B cell (primary cell): ENCODE measurements around the gene VAV3. TPM values are rescaled to one million over a fixed set of nuclear protein-coding genes. Genes with fewer than 3 reads are reported as not detected.

Experiments
- ATAC-seq: fragments of 200-7000 bp; cut with Tn5 transposase; one replicate; pipeline ENCODE4 v1.10.0; 2021; ENCODE audit warnings: low read depth, mild to moderate bottlenecking, moderate number of reproducible peaks, moderate library complexity
- CTCF ChIA-PET: fragments of 350-600 bp; sonication (Branson Sonifier 250); formaldehyde crosslinking; loops from one replicate; lab custom pipeline; 2021; ENCODE audit warnings: antibody characterized with exemption, inconsistent platforms; lab: Charles Lee
- POLR2A ChIA-PET: fragments of 350-600 bp; sonication (Branson Sonifier 250); formaldehyde crosslinking; loops from one replicate; lab custom pipeline; 2021; ENCODE audit warnings: antibody characterized with exemption; lab: Charles Lee
- DNase-seq: peaks from one replicate; pipeline ENCODE4 v3.0.0; 2013
- H2AFZ ChIP-seq: 2 replicates; pipeline ENCODE4 v1.6.1; 2012; ENCODE audit warnings: mild to moderate bottlenecking, low read depth, low read length; ENCODE audit not compliant: insufficient read depth, poor library complexity, severe bottlenecking
- H3K27ac ChIP-seq, 2 donors: 1 replicate in 1 of 2; 2 replicates in 1 of 2; pipeline ENCODE4 v1.5.1; 2012 to 2013; ENCODE audit warnings: low read length in 2 of 2, mild to moderate bottlenecking in 2 of 2, moderate library complexity in 1 of 2
- H3K27me3 ChIP-seq, 4 experiments: fragments of 200-600 bp in 1 of 4; sonication (generic) in 1 of 4; replicated peaks in 1 of 4; 1 replicate in 2 of 4; 2 replicates in 2 of 4; pipeline versions ENCODE4 v1.6.1 to v1.7.0; 2013 to 2016; ENCODE audit warnings: low read length in 3 of 4, mild to moderate bottlenecking in 2 of 4, mixed read lengths in 1 of 4, moderate library complexity in 1 of 4; ENCODE audit not compliant: insufficient read depth in 4 of 4, control insufficient read depth in 3 of 4; ENCODE audit errors: control extremely low read depth in 1 of 4
- H3K36me3 ChIP-seq, 2 experiments: replicated peaks in 1 of 2; 1 replicate in 1 of 2; 2 replicates in 1 of 2; pipeline versions ENCODE4 v1.6.1 to v1.7.1; 2013; ENCODE audit warnings: low read length in 1 of 2; ENCODE audit not compliant: insufficient read depth in 2 of 2, control insufficient read depth in 1 of 2; ENCODE audit errors: control extremely low read depth in 1 of 2, extremely low read depth in 1 of 2
- H3K4me1 ChIP-seq, 2 donors: fragments of 200-600 bp in 1 of 2; sonication (generic) in 1 of 2; 1 replicate in 1 of 2; 2 replicates in 1 of 2; pipeline versions ENCODE4 v1.5.1 to v1.6.1; 2013 to 2017; ENCODE audit warnings: low read length in 2 of 2; ENCODE audit not compliant: control insufficient read depth in 2 of 2, insufficient read depth in 2 of 2
- H3K4me2 ChIP-seq: replicated peaks from 2 replicates; pipeline ENCODE3; 2012; ENCODE audit warnings: mild to moderate bottlenecking, low read depth, low read length; ENCODE audit not compliant: poor library complexity, severe bottlenecking
- H3K4me3 ChIP-seq, 5 experiments: fragments of 200-600 bp in 1 of 5; sonication (generic) in 1 of 5; 1 replicate in 3 of 5; 2 replicates in 2 of 5; pipeline versions ENCODE4 v1.5.1 to v1.7.0; 2011 to 2016; ENCODE audit warnings: low read length in 4 of 5, mild to moderate bottlenecking in 4 of 5, low read depth in 2 of 5, control low read depth in 1 of 5, moderate library complexity in 1 of 5; ENCODE audit not compliant: insufficient read depth in 1 of 5; ENCODE audit errors: control extremely low read depth in 1 of 5, extremely low read depth in 1 of 5
- H3K79me2 ChIP-seq: fragments of 200-600 bp; sonication (generic); one replicate; pipeline ENCODE4 v1.6.0; 2016; ENCODE audit warnings: low read length; ENCODE audit not compliant: control insufficient read depth, insufficient read depth
- H3K9ac ChIP-seq: fragments of 200-600 bp; sonication (generic); 2 replicates; pipeline ENCODE4 v1.6.1; 2017; ENCODE audit warnings: mild to moderate bottlenecking, low read length, moderate library complexity
- H3K9me3 ChIP-seq, 3 donors: one replicate each; pipeline versions ENCODE4 v1.6.1 to v1.7.1; 2013; ENCODE audit warnings: low read length in 2 of 3; ENCODE audit not compliant: control insufficient read depth in 2 of 3, insufficient read depth in 1 of 3; ENCODE audit errors: control extremely low read depth in 1 of 3
- H4K20me1 ChIP-seq: 2 replicates; pipeline ENCODE4 v1.6.0; 2012; ENCODE audit warnings: mild to moderate bottlenecking, low read length; ENCODE audit not compliant: insufficient read depth, control insufficient read depth, poor library complexity, severe bottlenecking
- H3K27ac Mint-ChIP-seq: one replicate; pipeline ENCODE4 v1.8.0; 2021; ENCODE audit warnings: mixed read lengths
- H3K27me3 Mint-ChIP-seq: one replicate; pipeline ENCODE4 v1.8.0; 2021; ENCODE audit warnings: mixed read lengths
- H3K4me1 Mint-ChIP-seq: one replicate; pipeline ENCODE4 v1.8.0; 2021; ENCODE audit warnings: mixed read lengths
- H3K4me3 Mint-ChIP-seq: one replicate; pipeline ENCODE4 v1.8.0; 2021; ENCODE audit warnings: mixed read lengths
- H3K9me3 Mint-ChIP-seq: one replicate; pipeline ENCODE4 v1.8.0; 2022; ENCODE audit warnings: mixed read lengths; ENCODE audit not compliant: insufficient read depth
- CTCF ChIP-seq: fragments of 200-600 bp; IDR thresholded peaks from one replicate; pipeline ENCODE4 v1.8.0; 2022; ENCODE audit warnings: antibody characterized with exemption, mild to moderate bottlenecking
- EZH2 ChIP-seq: IDR thresholded peaks from 2 replicates; pipeline ENCODE4 v1.6.1; 2012; ENCODE audit warnings: borderline replicate concordance, low read depth, mild to moderate bottlenecking, moderate library complexity, low read length; ENCODE audit not compliant: insufficient read depth, poor library complexity, severe bottlenecking
- WGBS: methylation state at CpG from one replicate; pipeline ENCODE4 v1.1.5; 2013; ENCODE audit warnings: missing lambda C conversion rate; ENCODE audit not compliant: insufficient coverage; 5-methylcytosine and 5-hydroxymethylcytosine counted together
- intact Hi-C: fragments of 100-400 bp; cut with micrococcal nuclease; formaldehyde crosslinking; loops from one replicate; pipeline ENCODE4 v1.10.0; 2022
- polyA plus RNA-seq: library from polyadenylated mRNA; depleted of rRNA; stranded (reverse); fragments of >200 nt; gene quantifications from 2 replicates; pipeline ENCODE4 v1.2.3, GENCODE V29; 2012
- total RNA-seq, 2 donors: library from RNA; stranded (reverse); fragments of 120-200 nt in 1 of 2; gene quantifications; 1 replicate in 1 of 2; 2 replicates in 1 of 2; pipeline versions ENCODE4 v1.2.3 to v1.2.4, GENCODE V29; 2013 to 2022

Gene VAV3
- total and polyA plus RNA-seq, 2 donors (not counting 1 experiment from before 2014, with no cell fraction given): 14.8 to 32.5 TPM

- Mint-ChIP-seq H3K27me3 (no peaks in the 10 kb centered on the region), H3K4me3 (no peak overlapping the region), H3K27ac (no peak overlapping the region), H3K4me1 (no peaks in the 10 kb centered on the region), H3K9me3 (no peaks in the 10 kb centered on the region)
- ChIA-PET POLR2A (no interaction called here), CTCF (interaction anchor here (1.0 kb wide), 1 partner anchor 127 kb away, joined by 3 read pairs; no protein-coding TSS in a partner anchor)
- Histone ChIP-seq H3K36me3 (peaks cover 0 to 3% of the 10 kb centered on the region in 2 experiments), H4K20me1 (no peaks in the 10 kb centered on the region), H3K4me3 (no peak overlapping the region), H2AFZ (no peak overlapping the region), H3K9ac (no peak overlapping the region), H3K79me2 (no peaks in the 10 kb centered on the region), H3K27ac (no peak overlapping the region), H3K27me3 (no peaks in the 10 kb centered on the region), H3K4me1 (no peaks in the 10 kb centered on the region), H3K4me2 (no peak overlapping the region), H3K9me3 (no peaks in the 10 kb centered on the region)
- WGBS: no CpG with 5 or more reads among the region's 1 CpG
- intact Hi-C loops: no loop called here
- TF ChIP-seq CTCF (no peak), EZH2 (no peak)
- ATAC-seq: no peak
- DNase-seq: no peak
These were observed 32.9 kb upstream of the VAV3 start for GRCh38 chr1:107997866-107998265.

GRCh38 chr1:107993920-107994319 is 28.9 kb upstream of the VAV3 start:
- Mint-ChIP-seq H3K9me3 (no peaks in the 10 kb centered on the region), H3K27ac (no peak overlapping the region), H3K4me3 (no peak overlapping the region), H3K4me1 (no peaks in the 10 kb centered on the region), H3K27me3 (no peaks in the 10 kb centered on the region)
- Histone ChIP-seq H3K4me3 (no peak overlapping the region), H3K27ac (no peak overlapping the region), H3K9ac (no peak overlapping the region), H3K79me2 (no peaks in the 10 kb centered on the region), H3K4me2 (no peak overlapping the region), H2AFZ (no peak overlapping the region), H3K36me3 (no peaks in the 10 kb centered on the region), H3K27me3 (no peaks in the 10 kb centered on the region), H4K20me1 (no peaks in the 10 kb centered on the region), H3K9me3 (no peaks in the 10 kb centered on the region), H3K4me1 (no peaks in the 10 kb centered on the region)
- POLR2A ChIA-PET: no interaction called here
- intact Hi-C loops: no loop called here
- ATAC-seq (no peak), DNase-seq (no peak)
- CTCF ChIA-PET: no interaction called here
- WGBS: 96% methylated on average over 5 of the region's 7 CpGs
- no peak for TF ChIP-seq EZH2
- TF ChIP-seq CTCF: no peak
